ENCODE measurements around the gene PCSK6.

DNA sequence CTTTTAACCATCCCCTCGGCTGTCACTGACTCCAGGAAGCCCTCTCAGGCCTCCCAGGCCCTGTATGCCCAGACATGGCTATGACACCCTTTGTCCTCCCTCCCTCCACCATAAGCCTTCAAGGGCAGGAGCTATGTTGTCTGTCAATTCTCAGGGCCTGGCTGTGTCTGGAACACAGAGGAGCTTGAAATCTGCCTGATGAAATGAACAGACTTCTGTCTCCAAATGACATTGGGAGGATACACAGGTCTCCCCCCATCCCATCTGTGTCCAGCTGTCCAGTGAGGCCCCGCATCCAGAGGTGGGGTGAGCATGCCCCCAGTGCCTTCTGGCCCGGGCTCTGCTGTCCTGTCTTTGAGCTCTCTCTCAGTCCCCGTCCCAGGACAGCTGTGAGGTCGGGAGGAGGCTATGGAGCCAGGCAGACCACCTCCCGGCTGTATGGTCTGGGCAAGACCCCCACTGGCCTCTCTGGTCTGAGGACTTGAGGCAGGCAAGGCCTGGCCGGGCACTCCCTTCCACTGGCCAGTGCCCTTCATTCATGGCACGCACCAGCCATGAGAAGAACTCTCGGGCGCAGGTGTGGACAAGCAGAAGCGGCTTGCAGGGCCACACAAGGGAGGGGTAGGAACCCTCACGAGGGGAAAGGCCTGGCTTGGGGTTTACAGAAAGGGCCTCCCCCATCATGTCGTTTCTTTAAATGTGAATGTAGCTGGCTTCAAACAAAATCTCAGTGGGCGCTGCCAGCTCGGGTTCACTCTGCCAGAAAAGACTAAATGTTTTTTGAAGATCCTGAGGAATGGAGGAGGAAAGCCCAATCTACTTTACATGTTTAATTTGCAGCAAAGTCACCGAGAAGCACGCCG, 38.9 kb downstream of the PCSK6 start:
- no peak for TF ChIP-seq CTCF (IDR thresholded peaks at IDR 0.05; ENCODE audit: poor library complexity, severe bottlenecking)
- no peak for TF ChIP-seq EZH2 (IDR thresholded peaks at IDR 0.05; ENCODE audit: borderline replicate concordance, insufficient read depth, low read length, poor library complexity, severe bottlenecking)
- TF ChIP-seq TAF1 (IDR thresholded peaks at IDR 0.05; ENCODE audit: low read depth), result no peak
- no peak for TF ChIP-seq POLR2AphosphoS5 (IDR thresholded peaks at IDR 0.05)
- no peak for TF ChIP-seq RAD21 (conservative IDR thresholded peaks at IDR 0.05)

All from neural cell (in vitro differentiated cells).